Mesendoderm (in vitro differentiated cells): ENCODE data around the gene MNAT1.
"Not testable (repeated sequence)": the region's sequence is repeated elsewhere in the genome, so short reads cannot be mapped to it uniquely, and the experiment has no call there.

Experiments used
- DNase-seq: peaks from one replicate; pipeline ENCODE4 v3.0.0; 2013
- H2AK5ac ChIP-seq: 2 replicates; pipeline ENCODE4 v1.6.1; 2013; ENCODE audit warnings: low read length, inconsistent platforms
- H2BK120ac ChIP-seq: 2 replicates; pipeline ENCODE4 v1.6.1; 2013; ENCODE audit warnings: low read depth, mild to moderate bottlenecking, low read length, moderate library complexity, mixed read lengths
- H2BK15ac ChIP-seq: replicated peaks from 2 replicates; pipeline ENCODE4 v1.6.1; 2013; ENCODE audit warnings: low read depth, mild to moderate bottlenecking, moderate library complexity
- H2BK5ac ChIP-seq: 2 replicates; pipeline ENCODE4 v1.6.1; 2013; ENCODE audit warnings: low read length, inconsistent platforms
- H3K18ac ChIP-seq: 2 replicates; pipeline ENCODE4 v1.6.1; 2013; ENCODE audit warnings: mild to moderate bottlenecking, low read length, mixed read lengths
- H3K23ac ChIP-seq: one replicate; pipeline ENCODE4 v1.6.1; 2013; ENCODE audit warnings: low read length
- H3K27ac ChIP-seq: 2 replicates; pipeline ENCODE4 v1.5.1; 2013; ENCODE audit warnings: low read depth, mild to moderate bottlenecking, inconsistent platforms, low read length, moderate library complexity
- H3K27me3 ChIP-seq: 2 replicates; pipeline ENCODE4 v1.6.1; 2013; ENCODE audit warnings: low read length, control low read depth, mild to moderate bottlenecking, inconsistent platforms; ENCODE audit not compliant: insufficient read depth, poor library complexity
- H3K36me3 ChIP-seq: 2 replicates; pipeline ENCODE4 v1.6.1; 2013; ENCODE audit warnings: low read length, inconsistent platforms; ENCODE audit not compliant: control insufficient read depth, insufficient read depth
- H3K4ac ChIP-seq: one replicate; pipeline ENCODE4 v1.6.1; 2013; ENCODE audit warnings: low read depth, mild to moderate bottlenecking, low read length, moderate library complexity
- H3K4me1 ChIP-seq: 2 replicates; pipeline ENCODE4 v1.6.1; 2013; ENCODE audit warnings: low read depth, low read length, inconsistent platforms; ENCODE audit not compliant: control insufficient read depth
- H3K4me2 ChIP-seq: 2 replicates; pipeline ENCODE4 v1.6.1; 2013; ENCODE audit warnings: low read length
- H3K4me3 ChIP-seq: 2 replicates; pipeline ENCODE4 v1.5.1; 2013; ENCODE audit warnings: mild to moderate bottlenecking, low read length
- H3K56ac ChIP-seq: one replicate; pipeline ENCODE4 v1.6.1; 2013; ENCODE audit warnings: low read length
- H3K79me1 ChIP-seq: 2 replicates; pipeline ENCODE4 v1.6.1; 2013; ENCODE audit warnings: low read length, inconsistent platforms
- H3K79me2 ChIP-seq: 2 replicates; pipeline ENCODE4 v1.6.1; 2013; ENCODE audit warnings: mild to moderate bottlenecking, low read length; ENCODE audit not compliant: control insufficient read depth, insufficient read depth
- H3K9ac ChIP-seq: 2 replicates; pipeline ENCODE4 v1.6.1; 2013; ENCODE audit warnings: low read length, inconsistent platforms
- H4K5ac ChIP-seq: one replicate; pipeline ENCODE4 v1.6.1; 2013; ENCODE audit warnings: low read length
- H4K8ac ChIP-seq: one replicate; pipeline ENCODE4 v1.6.1; 2013; ENCODE audit warnings: low read depth, mild to moderate bottlenecking, control low read depth, low read length, moderate library complexity
- WGBS: extraction: QIAGEN DNeasy Blood & Tissue Kit; methylation state at CpG from one replicate; pipeline ENCODE4 v1.1.7; 2013; ENCODE audit warnings: low lambda C conversion rate, missing lambda C conversion rate; ENCODE audit not compliant: insufficient coverage; ENCODE audit errors: extremely low coverage; 5-methylcytosine and 5-hydroxymethylcytosine counted together

Gene MNAT1

GRCh38 chr14:60779745-60780514 is 45.4 kb downstream of the MNAT1 start:
- H3K23ac ChIP-seq, H3K79me1 ChIP-seq, DNase-seq, H3K27me3 ChIP-seq, H2BK120ac ChIP-seq, H3K4me3 ChIP-seq, H2AK5ac ChIP-seq, H3K27ac ChIP-seq, H3K79me2 ChIP-seq, H3K4ac ChIP-seq, H2BK15ac ChIP-seq, H3K9ac ChIP-seq, H3K36me3 ChIP-seq, H3K56ac ChIP-seq, H3K4me1 ChIP-seq, H4K5ac ChIP-seq, H3K18ac ChIP-seq, H4K8ac ChIP-seq, H3K4me2 ChIP-seq, H2BK5ac ChIP-seq: not testable (repeated sequence)
- no CpG with 5 or more reads among the region's 18 CpGs for WGBS

GRCh38 chr14:60780558-60780957 is 46.0 kb downstream of the MNAT1 start:
- H3K79me2 ChIP-seq, H3K4me3 ChIP-seq, H3K4me1 ChIP-seq, H4K5ac ChIP-seq, H3K79me1 ChIP-seq, H3K27me3 ChIP-seq, H2BK15ac ChIP-seq, H4K8ac ChIP-seq, H3K18ac ChIP-seq, H3K56ac ChIP-seq, DNase-seq, H3K4ac ChIP-seq, H2AK5ac ChIP-seq, H3K27ac ChIP-seq, H3K23ac ChIP-seq, H3K9ac ChIP-seq, H3K36me3 ChIP-seq, H2BK5ac ChIP-seq, H2BK120ac ChIP-seq, H3K4me2 ChIP-seq: not testable (repeated sequence)

GRCh38 chr14:60786905-60787304 is 52.3 kb downstream of the MNAT1 start:
- H3K4me2 ChIP-seq: no peak overlapping the region
- no peaks in the 10 kb centered on the region for H3K79me1 ChIP-seq
- H3K23ac ChIP-seq: no peak overlapping the region
- peaks cover 4% of the 10 kb centered on the region for H3K4me1 ChIP-seq
- no peaks in the 10 kb centered on the region for H3K36me3 ChIP-seq
- WGBS: no CpG with 5 or more reads among the region's 3 CpGs
- H3K4ac ChIP-seq: no peak overlapping the region
- no peaks in the 10 kb centered on the region for H3K27me3 ChIP-seq
- no peak overlapping the region for H3K18ac ChIP-seq
- H3K56ac ChIP-seq: no peak overlapping the region
- H3K9ac ChIP-seq: no peak overlapping the region
- H4K8ac ChIP-seq: no peak overlapping the region
- no peak overlapping the region for H2AK5ac ChIP-seq
- no peak overlapping the region for H4K5ac ChIP-seq
- DNase-seq: no peak
- H2BK120ac ChIP-seq: no peak overlapping the region
- no peak overlapping the region for H3K4me3 ChIP-seq
- H3K79me2 ChIP-seq: peaks cover 2% of the 10 kb centered on the region
- H3K27ac ChIP-seq: no peak overlapping the region
- H2BK5ac ChIP-seq: no peak overlapping the region
- H2BK15ac ChIP-seq: no peak overlapping the region

- no peak overlapping the region for H3K4me3 ChIP-seq
- no peak overlapping the region for H3K4me2 ChIP-seq
- no peak overlapping the region for H2AK5ac ChIP-seq
- H3K18ac ChIP-seq: no peak overlapping the region
- H3K56ac ChIP-seq: no peak overlapping the region
- H3K4me1 ChIP-seq: peaks cover 4% of the 10 kb centered on the region
- no peak overlapping the region for H2BK120ac ChIP-seq
- no peak overlapping the region for H2BK15ac ChIP-seq
- no peak overlapping the region for H3K4ac ChIP-seq
- H2BK5ac ChIP-seq: no peak overlapping the region
- no peak overlapping the region for H3K27ac ChIP-seq
- H3K9ac ChIP-seq: no peak overlapping the region
- WGBS: no CpG with 5 or more reads among the region's 1 CpG
- no peaks in the 10 kb centered on the region for H3K36me3 ChIP-seq
- peaks cover 2% of the 10 kb centered on the region for H3K79me2 ChIP-seq
- no peaks in the 10 kb centered on the region for H3K79me1 ChIP-seq
- H3K23ac ChIP-seq: no peak overlapping the region
- DNase-seq: no peak
- no peaks in the 10 kb centered on the region for H3K27me3 ChIP-seq
- no peak overlapping the region for H4K5ac ChIP-seq
- H4K8ac ChIP-seq: no peak overlapping the region
These were observed 55.1 kb downstream of the MNAT1 start for GRCh38 chr14:60789656-60790055.

GRCh38 chr14:60790850-60791249 is 56.3 kb downstream of the MNAT1 start:
- Histone ChIP-seq H3K23ac (no peak overlapping the region), H2BK5ac (no peak overlapping the region), H3K79me2 (peaks cover 2% of the 10 kb centered on the region), H2BK15ac (no peak overlapping the region), H3K36me3 (no peaks in the 10 kb centered on the region), H2AK5ac (no peak overlapping the region), H3K4me2 (no peak overlapping the region), H3K27me3 (no peaks in the 10 kb centered on the region), H3K27ac (no peak overlapping the region), H4K5ac (no peak overlapping the region), H3K4me3 (no peak overlapping the region), H3K9ac (no peak overlapping the region), H2BK120ac (no peak overlapping the region), H3K79me1 (peaks cover 4% of the 10 kb centered on the region), H3K18ac (no peak overlapping the region), H3K4ac (no peak overlapping the region), H3K56ac (no peak overlapping the region), H3K4me1 (peaks cover 4% of the 10 kb centered on the region), H4K8ac (no peak overlapping the region)
- no peak for DNase-seq
- WGBS: no CpG with 5 or more reads among the region's 1 CpG

GRCh38 chr14:60796434-60796833 is 61.9 kb downstream of the MNAT1 start:
- H3K4me2 ChIP-seq: no peak overlapping the region
- H3K36me3 ChIP-seq: no peaks in the 10 kb centered on the region
- no peak overlapping the region for H3K9ac ChIP-seq
- no peaks in the 10 kb centered on the region for H3K27me3 ChIP-seq
- H4K8ac ChIP-seq: no peak overlapping the region
- H3K4me1 ChIP-seq: no peaks in the 10 kb centered on the region
- H4K5ac ChIP-seq: no peak overlapping the region
- peaks cover 4% of the 10 kb centered on the region for H3K79me1 ChIP-seq
- H3K4me3 ChIP-seq: no peak overlapping the region
- no peak overlapping the region for H3K18ac ChIP-seq
- H3K23ac ChIP-seq: no peak overlapping the region
- no peaks in the 10 kb centered on the region for H3K79me2 ChIP-seq
- no peak for DNase-seq
- no peak overlapping the region for H3K4ac ChIP-seq
- no peak overlapping the region for H3K56ac ChIP-seq
- no peak overlapping the region for H2BK5ac ChIP-seq
- no peak overlapping the region for H2BK120ac ChIP-seq
- H2BK15ac ChIP-seq: no peak overlapping the region
- no peak overlapping the region for H3K27ac ChIP-seq
- no peak overlapping the region for H2AK5ac ChIP-seq
